GM18499 (cell line): ENCODE measurements around the gene ZNF573.
"Not testable (repeated sequence)": the region's sequence is repeated elsewhere in the genome, so short reads cannot be mapped to it uniquely, and the experiment has no call there.

Experiments
- ATAC-seq: cut with Tn5 transposase; IDR thresholded peaks from one replicate; pipeline ENCODE4 v1.9.1; 2021; ENCODE audit warnings: moderate number of reproducible peaks; ENCODE audit not compliant: insufficient read depth, unreplicated experiment

ZNF573 gene

DNA sequence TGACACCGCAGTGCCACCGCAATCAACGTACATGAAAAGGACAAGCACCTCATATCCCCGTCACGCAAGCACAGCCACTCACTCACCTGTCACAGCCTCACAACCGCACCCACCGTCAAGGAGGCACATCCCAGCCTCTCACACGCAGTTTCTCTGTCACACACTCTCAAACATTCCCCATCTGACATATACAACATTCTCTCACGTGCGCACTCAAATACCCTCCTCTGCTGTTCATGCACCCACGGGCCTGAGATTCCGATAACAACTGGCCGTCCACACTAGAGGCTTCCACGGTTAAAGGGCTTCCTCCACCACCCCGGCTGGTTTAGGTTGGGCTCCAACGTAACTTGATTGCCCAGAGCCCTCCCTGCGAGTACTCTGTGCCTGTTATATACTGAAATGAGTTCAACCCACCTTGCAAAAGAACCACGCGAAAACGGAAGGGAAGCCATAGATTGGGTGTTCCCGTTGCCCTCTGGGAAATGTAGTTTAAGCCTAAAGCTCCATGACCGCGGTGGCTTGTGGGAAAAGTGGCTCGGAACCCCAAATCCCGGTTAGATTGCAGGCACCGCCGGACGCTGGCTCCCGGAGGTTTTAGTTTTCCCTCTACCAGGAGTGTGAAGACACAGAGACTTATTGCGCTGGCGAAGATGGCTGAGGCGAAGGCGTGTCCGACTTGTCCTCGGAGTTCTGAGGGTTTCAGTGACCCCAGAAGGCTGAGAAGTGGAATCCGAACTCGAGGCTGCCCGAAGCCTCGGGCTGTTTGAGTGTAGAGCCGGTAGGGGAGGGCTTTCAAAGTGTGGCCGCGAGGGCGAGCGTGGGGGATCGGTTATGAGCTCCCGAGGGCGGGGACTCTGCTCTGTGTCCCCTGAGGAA, at the start of gene ZNF573:
TSS of gene ZNF573 (minus strand) at position 460 of the 879 bp plus-strand sequence. CDS start 5,857 bp downstream, outside the sequence.
- ATAC-seq = no peak

DNA sequence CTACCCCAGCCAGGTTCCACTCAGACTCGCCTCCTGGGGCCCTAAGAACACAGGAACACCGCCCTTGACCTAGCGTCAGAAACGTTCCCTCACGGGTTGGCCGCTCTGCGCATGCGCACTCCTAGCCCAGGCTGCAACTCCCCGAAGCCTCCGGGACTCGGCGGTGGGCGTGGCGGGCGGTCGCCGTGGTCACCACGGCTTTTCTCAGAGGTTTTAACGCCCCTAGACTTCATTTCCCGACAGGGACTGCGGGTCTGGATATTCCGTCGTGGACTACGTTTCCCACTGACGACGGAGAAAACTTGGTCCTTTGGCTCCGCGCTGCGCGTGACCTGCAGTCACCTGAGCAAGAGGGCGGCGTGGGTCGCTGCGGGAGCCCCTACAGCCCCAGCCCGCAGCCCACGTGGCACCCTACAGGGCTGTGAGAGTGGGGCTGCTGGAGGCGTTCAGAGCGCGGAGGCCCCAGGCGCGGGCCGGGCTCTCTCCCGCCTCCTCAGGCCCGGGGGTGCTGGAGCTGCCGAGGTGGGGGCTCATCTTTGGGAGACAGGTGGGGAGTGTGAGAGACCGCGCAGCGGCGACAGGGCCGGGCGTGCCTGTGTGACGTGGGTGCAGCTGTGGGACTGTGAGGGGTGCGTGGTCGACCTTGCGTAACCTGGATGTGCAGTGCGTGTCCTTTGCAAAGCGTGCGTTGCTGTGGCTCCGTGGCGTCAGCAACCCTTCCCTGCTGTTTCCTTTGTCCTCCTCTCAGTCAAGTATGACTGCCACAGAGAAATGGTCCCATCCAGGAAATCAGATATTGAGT, 38.0 kb upstream of the ZNF573 start:
- no peak for ATAC-seq

DNA sequence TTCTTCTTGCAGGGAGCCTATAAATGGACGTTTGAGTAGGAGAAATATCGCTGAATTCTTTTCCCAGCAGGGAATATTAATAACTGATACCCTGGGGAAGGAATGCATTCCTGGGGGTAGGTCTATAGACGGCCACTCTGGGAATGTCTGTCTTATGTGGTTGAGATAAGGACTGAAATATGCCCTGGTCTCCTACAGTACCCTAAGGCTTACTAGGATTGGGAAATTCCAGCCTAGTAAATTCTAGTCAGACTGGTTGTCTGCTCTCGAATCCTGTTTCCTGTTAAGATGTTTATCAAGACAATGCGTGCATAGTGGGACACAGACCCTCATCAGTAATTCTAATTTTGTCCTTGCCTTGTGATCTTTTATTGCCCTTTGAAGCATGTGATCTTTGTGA, 36.2 kb upstream of the ZNF573 start:
- ATAC-seq = not testable (repeated sequence)

DNA sequence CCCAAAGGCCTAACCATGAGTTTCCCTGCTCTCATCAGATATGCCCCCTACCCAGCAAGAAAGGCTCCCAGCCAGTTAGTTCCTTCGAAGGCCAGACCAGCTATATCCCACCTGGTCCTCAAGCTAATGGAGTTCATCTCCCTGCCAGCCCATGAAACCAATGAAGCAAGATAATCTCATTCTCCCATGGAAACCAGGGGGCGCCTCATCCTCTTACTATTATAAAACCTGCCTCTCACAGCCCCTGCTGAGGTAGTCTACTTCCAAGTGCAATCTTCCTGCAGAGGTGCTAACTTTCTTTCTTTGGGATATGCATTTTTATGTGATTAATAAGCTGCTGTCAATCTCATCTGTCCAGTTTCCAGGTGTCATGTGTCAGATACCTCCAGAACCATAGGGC, 34.0 kb upstream of the ZNF573 start:
- no peak for ATAC-seq

DNA sequence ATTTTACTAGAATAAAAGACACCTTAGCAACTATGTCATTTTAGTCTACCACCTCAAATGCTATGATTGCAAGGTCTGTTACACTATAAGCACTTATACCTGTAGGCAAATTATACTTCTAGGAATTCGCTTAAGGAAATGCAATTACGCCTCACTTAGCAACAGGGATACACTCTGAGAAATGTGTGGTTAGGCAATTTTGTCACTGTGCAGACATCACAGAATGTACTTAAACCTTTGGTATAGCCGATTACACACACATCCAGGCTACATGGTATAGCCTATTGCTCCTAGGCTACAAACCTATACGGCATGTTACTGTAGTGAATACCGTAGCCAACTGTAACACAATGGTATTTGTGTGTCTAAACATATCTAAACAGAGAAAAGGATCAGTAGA, 30.0 kb upstream of the ZNF573 start:
- ATAC-seq = no peak

DNA sequence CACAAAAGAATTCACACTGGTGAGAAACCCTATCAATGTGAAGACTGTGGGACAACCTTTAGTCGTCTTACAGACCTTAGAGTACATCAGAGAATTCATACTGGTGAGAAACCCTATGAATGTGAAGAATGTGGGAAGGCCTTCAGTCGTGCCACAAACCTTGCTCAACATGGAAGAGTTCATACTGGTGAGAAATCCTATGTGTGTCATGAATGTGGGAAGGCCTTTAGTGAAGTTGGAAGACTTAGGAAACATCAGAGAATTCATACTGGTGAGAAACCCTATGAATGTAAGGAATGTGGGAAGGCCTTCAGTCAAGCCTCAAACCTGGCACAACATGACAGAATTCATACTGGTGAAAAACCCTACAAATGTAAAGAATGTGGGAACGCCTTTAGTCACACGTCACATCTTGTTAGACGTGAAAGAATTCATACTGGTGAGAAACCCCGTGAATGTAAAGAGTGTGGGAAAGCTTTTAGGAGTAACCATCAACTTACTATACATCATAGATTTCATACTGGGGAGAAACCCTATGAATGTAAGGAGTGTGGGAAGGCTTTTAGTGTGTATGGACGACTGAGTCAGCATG, 24.0 kb upstream of the ZNF573 start:
- no peak for ATAC-seq

DNA sequence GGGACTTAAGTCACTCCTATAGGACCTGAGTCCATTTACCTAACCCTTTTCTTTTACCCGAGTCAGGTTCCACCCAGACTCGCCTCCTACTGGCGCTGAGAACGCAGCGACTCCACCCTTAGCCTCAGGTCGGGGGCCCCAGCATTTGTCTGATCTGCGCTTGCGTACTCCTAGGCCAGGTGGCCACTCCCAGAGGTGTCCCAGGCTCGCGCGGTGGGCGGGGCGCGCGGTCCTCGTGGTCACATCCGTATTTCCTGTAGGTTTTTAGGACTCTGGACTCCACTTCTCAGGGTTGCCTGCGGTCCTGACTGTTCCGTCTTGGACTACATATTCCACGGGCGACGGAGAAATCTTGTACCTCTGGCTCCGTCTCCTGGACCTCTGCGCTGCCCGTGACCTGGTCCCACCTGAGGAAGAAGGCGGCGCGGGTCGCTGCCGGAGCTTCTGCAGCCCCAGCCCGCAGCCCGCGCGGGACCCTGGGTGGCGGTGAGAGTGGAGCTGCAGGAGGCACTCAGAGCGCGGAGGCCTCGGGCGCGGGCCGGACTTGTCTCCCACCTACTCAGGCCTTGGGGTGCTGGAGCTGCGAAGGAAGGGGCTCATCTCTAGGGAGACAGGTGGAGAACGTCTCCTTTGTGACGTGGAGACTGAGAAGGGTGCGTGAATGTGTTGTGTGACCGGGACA, 11.0 kb upstream of the ZNF573 start:
- ATAC-seq = no peak

DNA sequence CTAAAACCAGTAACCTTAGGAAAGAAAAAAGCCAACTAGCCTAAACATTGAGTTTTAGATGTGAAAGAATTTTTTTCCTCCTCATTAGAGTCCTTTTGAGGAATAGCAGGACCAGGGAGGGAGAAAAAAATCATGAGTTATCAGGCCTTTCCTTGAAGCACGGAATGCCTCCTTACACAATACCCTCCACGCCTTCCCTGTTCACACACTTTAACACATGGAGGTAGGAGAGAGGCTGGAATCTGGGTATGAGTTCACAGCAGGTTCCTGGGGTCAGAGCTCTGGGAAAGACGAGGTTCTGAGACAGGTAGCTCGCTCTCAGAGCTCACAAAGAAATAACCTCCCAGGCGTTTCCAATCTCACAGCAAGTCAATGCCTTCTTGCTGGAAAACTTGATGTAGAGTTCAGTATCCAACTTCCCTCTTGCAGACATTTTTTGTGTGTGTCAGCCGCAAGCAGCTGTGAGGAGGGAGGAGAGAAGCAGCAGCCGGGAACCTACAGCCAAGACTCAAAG, 716 bp downstream of the ZNF573 start:
- ATAC-seq = no peak

DNA sequence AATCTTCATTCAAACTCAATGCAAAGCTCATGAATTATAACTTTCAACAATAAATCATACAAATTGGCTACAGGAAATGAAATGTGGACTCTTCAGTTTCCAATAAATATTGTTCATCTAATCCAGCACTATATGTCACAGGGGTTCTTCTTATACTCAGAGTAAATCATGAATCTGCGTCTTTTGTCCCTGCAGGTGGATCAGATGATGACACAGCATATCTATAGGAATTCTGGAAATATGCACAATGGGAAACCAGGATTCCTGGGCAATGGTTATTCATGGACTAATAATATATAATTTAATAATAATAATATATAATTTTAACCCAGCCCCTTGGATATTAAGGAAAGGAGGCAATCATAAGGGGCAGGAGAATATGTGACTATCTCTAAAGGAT, 8.4 kb downstream of the ZNF573 start:
- ATAC-seq = no peak

DNA sequence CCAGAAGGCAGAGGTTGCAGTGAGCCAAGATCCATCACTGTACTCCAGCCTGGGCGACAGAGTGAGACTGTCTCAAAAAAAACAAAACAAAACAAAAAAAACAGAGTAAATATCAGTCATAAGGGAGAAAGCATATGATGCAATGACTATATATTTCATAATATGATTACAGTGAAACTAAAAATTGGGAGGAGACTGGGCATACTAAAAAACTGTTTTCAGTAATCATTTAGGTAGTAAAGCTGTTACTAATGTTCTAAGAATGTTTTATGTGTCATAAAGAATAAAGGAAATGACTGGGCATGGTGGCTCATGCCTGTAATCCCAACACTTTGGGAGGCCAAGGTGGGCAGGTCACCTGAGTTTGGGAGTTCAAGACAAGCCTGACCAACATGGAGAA, 15.9 kb downstream of the ZNF573 start:
- ATAC-seq = no peak

DNA sequence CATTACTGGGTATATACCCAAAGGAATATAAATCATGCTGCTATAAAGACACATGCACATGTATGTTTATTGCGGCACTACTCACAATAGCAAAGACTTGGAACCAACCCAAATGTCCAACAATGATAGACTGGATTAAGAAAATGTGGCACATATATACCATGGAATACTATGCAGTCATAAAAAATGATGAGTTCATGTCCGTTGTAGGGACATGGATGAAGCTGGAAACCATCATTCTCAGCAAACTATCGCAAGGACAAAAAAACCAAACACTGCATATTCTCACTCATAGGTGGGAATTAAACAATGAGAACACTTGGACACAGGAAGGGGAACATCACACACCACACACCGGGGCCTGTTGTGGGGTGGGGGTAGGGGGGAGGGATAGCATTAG, 21.7 kb downstream of the ZNF573 start:
- not testable (repeated sequence) for ATAC-seq

DNA sequence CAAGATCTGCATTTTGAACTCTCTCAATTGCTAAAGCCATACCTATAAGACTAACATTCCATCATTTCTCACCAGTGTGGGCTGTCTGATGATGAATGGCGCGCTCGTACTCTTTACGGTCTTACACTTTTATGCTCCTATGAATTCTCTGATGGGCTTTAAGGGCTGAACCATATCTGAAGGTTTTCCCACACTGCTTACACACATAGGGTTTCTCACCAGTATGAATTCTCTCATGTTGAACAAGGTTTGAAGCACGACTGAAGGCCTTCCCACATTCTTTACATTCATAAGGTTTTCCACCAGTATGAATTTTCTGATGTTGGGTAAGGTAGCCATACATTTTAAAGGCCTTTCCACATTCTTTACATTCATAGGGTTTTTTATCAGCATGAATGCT, 41.0 kb downstream of the ZNF573 start:
- ATAC-seq = no peak

DNA sequence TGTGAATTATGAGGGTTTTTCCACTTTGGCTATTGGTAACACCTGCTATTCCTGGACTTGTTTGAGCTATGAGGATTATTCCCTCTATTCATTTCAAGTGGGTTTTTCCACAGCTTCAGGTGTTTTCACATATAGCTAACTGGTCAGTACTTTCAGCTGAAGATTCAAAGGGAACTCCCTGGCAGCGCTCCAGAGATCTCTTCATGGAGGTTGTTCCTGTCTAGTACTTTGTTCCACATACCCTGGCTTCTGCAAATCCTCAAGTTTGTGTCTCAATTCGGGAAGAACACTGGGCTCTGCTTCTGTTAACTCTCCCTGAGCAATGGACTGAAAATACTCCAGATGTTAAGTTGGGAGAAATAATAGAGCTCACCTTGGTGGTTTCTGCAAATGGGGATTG, 54.2 kb downstream of the ZNF573 start:
- ATAC-seq = no peak

DNA sequence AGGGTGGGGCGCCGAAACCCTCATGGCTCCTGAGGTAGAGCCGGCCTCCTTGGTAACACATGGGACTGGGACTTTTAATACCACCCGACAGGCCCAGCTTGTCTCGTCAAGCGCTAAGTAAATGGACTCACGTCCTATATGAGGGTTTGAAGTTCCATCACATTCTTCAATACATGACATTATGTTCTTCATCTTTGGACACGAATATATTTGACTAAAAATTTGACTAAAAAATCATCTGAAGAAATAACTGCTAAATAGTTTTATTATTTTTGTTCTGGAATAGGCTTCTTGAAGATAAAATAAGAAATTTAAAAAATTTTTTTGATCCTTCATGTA, 59.5 kb downstream of the ZNF573 start:
- ATAC-seq = no peak

DNA sequence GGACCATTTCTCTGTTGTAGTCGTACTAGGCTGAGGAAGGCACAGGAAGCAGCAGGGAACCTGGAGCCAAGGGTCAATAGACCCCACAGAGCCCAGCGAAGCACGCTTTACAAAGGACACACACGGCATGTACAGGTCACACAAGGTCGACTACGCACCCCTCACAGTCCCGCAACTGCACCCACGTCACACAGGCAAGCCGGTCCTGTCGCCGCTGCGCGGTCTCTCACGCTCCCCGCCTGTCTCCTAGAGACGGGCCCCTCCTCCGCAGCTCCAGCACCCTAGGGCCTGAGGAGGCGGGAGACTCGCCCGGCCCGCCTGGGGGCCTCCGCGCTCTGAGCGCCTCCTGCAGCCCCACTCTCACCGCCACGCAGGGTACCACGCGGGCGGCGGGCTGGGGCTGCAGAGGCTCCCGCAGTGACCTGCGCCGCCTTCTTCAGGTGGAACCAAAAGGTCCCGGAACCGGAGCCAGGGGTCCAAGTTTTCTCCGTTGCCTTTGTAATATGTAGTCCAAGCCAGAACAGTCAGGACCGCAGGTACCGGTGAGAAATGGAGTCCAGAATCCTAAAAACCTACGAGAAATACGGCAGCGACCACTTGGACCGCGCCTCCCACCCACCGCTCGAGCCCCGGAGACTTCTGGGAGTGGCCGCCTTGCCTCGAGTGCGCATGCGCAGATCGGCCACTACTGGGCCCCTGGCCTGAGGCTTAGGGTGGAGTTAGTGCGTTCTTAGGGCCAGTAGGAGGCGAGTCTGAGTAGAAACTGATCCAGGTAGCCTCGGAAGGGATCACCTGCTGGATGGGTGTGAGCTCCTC, 60.1 kb downstream of the ZNF573 start, which contains the start of gene ZNF607:
TSS of gene ZNF607 (minus strand) at position 651 of the 816 bp plus-strand sequence. CDS start 8,143 bp downstream, outside the sequence.
- ATAC-seq = peak; percentile 79

DNA sequence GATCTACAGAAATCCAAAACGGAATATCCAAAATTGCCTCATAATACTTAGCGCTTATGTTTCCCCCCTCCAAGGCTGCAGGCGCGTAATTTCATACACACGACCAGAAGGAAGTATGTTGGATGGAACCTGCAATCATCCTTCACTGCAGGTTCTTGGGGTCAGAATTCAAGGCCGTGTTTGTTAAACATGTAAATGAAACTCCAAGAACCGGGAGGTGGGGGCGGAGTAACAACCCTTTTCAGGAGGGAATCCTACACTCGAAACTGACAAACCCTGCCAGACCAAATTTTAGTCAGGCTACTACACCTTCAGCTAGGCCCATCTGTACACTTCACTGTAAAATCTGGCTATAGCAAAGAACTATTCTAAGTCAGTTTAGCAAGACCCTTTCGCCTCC, 61.1 kb downstream of the ZNF573 start:
- no peak for ATAC-seq

DNA sequence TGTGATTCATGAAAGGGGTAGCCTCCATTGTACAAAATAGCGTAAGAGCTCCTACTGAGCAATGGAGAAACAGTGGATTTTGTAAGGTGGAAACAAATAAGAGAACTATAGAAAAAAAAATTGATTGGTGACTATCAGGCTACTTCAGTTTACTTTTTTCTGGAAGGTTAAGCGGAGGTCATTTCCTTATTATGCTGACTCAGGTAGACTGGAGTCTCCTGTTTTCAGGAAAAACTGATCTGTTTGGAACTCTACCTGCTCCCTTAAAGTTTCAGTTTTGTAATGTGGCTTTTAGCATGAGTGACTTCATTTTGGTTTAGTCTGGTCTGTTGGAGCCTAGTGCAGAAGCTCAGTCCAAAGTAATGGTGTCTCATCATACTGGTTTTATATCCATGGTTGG, 63.2 kb downstream of the ZNF573 start:
- ATAC-seq = no peak

DNA sequence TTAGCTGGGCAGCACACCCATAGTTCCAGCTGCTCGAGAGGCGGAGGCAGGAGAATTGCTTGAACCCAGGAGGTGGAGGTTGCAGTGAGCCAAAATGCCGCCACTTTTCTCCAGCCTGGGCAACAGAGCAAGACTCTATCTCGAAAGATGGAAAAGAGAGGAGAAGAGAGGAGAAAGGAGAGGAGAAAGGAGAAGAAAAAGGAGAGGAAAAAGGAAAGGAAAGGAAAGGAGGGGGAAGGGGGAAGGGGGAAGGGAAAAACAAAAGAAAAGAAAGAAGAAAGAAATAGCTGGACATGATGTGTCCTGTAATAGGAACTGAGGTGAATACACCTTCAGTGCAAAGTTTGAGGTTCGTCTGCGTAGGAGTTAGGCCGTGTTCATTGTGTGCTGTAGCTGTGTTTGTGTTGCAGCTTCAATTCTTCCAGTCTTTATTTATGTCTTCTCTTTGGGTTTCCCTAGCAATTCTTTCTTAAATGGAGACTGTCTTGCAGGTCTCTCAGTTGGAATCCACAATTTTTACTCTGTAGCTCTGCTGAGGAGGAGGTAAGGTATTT, 73.3 kb downstream of the ZNF573 start:
- ATAC-seq = no peak

DNA sequence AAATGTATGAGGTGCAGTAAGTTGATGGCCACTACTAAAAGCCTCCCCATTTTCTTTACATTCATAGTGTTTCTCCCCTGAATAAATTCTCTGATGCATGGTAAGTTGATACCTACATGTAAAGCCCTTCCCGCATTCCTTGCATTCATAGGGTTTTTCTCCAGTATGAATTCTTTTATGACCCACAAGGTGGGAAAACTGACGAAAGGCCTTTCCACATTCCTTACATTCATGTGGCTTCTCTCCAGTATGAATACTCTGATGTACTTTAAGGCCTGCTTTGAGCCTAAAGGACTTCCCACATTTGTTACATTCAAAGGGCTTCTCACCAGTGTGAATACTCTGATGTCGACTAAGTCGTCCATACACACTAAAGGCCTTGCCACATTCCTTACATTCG, 80.3 kb downstream of the ZNF573 start:
- ATAC-seq = no peak
